GM12873 (cell line): ENCODE results near the gene CDR2L.

Experiments
- CTCF ChIP-seq: IDR thresholded peaks from 2 replicates; pipeline ENCODE4 v1.5.1; 2012; ENCODE audit warnings: low read depth, mild to moderate bottlenecking, moderate library complexity, low read length, control low read depth; ENCODE audit not compliant: insufficient read depth; ENCODE audit errors: missing control alignments

CDR2L gene

GRCh38 chr17:75003070-75003956 is 15.9 kb downstream of the CDR2L start:
- no peak for TF ChIP-seq CTCF

GRCh38 chr17:75003957-75004355 is 16.5 kb downstream of the CDR2L start:
- TF ChIP-seq CTCF = no peak

- TF ChIP-seq CTCF = no peak
These were observed 16.9 kb downstream of the CDR2L start for GRCh38 chr17:75004371-75004770.

GRCh38 chr17:75005291-75005690 is 17.9 kb downstream of the CDR2L start:
- no peak for TF ChIP-seq CTCF

GRCh38 chr17:75006653-75007052 is 19.2 kb downstream of the CDR2L start:
- TF ChIP-seq CTCF = no peak

- no peak for TF ChIP-seq CTCF
These were observed 20.9 kb downstream of the CDR2L start for GRCh38 chr17:75008373-75008772.

GRCh38 chr17:75009139-75009724 is 21.8 kb downstream of the CDR2L start:
- no peak for TF ChIP-seq CTCF
